GM12864 (cell line): ENCODE measurements around the gene CCL17.
A peak's percentile ranks its signal among the peaks of the same experiment; 100 is the strongest.

Source experiments
- DNase-seq: peaks from one replicate; pipeline ENCODE4 v3.0.0-alpha.2; 2011; ENCODE audit warnings: low read depth
- H3K4me3 ChIP-seq: 2 replicates; pipeline ENCODE4 v1.5.1; 2011; ENCODE audit warnings: mild to moderate bottlenecking, low read depth, low read length, control low read depth
- CTCF ChIP-seq: IDR thresholded peaks from 2 replicates; pipeline ENCODE4 v1.5.1; 2011; ENCODE audit warnings: low read depth, mild to moderate bottlenecking, moderate library complexity, low read length, control low read depth, inconsistent platforms; ENCODE audit errors: missing control alignments

Gene CCL17

DNA sequence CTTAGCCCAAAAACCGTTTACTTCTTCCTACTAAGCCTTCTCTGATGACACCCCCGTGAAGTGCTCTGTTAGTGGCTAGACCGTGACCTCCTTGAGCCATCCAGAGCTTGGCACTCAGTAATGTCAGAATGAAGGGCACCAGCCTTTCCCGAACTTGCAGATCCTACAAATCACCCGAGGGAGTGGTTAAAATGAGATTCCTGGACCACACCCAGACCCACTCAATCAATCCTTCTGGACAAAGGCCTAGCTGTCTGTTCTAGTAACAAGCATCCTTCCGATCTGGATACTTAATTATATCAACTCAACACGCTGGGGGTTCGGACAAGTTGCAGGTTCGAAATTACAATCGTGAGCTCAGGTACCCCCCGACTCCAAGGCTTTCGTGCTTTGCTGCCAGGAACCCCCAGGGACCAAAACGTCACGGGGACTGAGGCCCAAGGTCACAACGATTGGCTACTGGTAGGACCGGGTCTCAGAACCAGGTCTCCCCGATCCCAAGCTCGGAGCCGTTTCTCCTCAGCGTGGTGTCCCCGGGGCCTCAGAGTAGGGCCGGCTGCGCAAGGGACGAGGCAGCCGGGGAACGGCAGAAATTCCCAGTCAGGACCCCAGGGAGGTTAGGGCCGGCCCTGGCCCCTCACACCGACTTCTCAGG is 42.1 kb downstream of the CCL17 start:
- DNase-seq = no peak
- H3K4me3 ChIP-seq = peak overlapping the region; percentile 80
- no peak for TF ChIP-seq CTCF

DNA sequence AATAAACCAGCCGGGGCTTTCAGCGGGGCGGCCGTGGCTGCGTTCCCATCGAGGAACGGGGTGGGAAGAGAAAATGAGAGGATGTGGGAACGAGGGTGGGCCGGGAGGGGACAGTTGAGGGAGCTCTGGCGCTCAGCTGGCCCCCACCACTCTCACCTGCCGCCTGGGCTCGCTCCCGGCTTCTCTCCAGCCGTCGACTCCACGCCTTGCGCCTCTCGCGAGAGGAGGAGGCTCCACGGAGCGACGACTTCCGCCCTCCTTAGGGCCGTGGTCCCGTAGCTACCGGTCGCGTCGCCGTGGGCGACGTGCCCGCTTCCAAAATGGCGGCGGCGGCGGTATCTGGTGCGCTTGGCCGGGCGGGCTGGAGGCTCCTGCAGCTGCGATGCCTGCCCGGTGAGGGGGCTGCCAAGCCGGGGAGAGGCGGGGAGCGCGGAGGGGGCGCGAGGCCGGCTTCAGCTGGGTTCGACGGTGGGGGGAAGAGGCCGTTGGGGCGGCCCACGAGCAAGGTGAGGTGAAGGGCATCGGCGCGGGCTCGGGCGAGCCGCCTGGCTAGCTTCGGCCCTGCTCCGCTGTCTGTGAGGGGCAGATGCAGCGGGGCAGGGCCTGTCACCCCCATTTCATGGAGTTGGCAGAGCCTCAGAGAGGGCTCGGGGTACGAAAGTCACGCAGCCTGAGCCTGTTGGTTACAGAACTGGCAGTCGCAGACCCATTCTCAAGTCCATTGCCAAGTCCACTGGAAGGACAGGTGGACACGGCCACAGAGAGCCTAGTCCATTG is 42.8 kb downstream of the CCL17 start, which contains the start of the genes CIAPIN1 and COQ9:
Gene CIAPIN1 (minus strand): TSS at position 200 of the 777 bp plus-strand sequence. CDS start 6,457 bp downstream, outside the sequence.
Gene COQ9 (plus strand): TSS at position 294 of the 777 bp plus-strand sequence. CDS start 27 bp downstream, at position 321.
- TF ChIP-seq CTCF = no peak
- peak; percentile 78 for DNase-seq
- H3K4me3 ChIP-seq = peak within 1 kb of the TSS; percentile 80

DNA sequence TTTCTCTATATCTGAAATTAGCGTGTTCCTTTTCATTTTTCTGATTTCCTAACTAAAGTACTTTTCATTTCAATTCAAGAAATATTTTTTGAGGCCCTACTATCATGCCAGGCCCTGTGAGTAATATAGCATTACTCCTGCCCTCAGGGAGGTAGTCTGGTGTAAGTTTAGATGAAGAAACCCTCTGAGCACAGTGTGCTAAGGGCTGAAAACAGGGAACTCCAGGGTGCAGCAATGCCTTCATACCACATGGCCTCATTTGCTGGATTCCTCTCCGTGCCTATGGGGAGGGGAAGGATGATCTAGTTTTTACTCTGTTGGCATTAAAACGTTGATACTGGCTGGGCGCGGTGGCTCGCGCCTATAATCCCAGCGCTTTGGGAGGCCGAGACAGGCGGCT is 47.5 kb downstream of the CCL17 start:
- no peak overlapping the region for H3K4me3 ChIP-seq
- no peak for TF ChIP-seq CTCF
- DNase-seq = no peak

- peak; percentile 65 for DNase-seq
- peak; percentile 97 for TF ChIP-seq CTCF
- peak within 1 kb of the TSS; percentile 88 for H3K4me3 ChIP-seq
Observed at GRCh38 chr16:57462209-57462977, 57.8 kb downstream of the CCL17 start, which contains the start of gene POLR2C. TSS of gene POLR2C (plus strand) at chr16:57462679. CDS start at chr16:57462725, 46 bp downstream.

DNA sequence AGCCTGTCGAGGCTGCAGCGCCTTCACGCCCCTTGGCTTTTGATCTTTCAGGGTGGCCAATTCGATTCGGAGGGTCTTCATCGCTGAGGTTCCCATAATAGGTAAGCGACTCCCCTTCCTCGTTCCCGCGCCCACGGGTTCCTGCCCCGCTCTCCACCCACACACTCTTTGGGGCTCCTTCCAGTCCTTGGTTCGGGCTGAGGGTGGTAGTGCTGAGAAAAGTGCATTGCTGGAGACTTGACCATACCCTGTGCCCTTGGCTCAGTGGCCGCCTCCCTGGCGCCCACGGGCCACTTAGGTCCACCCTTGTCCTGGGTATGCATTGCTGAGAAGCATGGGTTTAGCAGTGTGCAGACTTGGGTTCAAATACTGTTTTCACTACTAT is 58.4 kb downstream of the CCL17 start:
- peak overlapping the region; percentile 88 for H3K4me3 ChIP-seq
- TF ChIP-seq CTCF = no peak
- no peak for DNase-seq

DNA sequence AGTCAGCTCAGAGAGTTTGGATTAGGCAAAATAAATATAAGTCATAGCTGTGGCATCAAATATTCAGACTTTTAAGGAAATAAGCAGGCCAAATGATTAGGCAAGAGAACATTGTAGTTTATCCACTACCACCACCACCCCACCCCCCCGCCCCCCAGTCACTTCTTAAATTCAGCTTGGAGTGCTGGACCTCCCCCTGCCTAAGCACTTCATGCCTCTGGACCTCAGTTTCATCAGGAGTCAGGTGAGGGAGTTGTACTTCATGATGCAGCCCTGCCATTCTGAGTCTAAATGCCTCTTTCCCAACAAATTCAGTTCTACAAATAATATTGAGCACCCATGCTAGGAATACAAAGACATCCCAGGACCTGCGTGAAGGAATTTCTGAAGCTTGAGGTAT is 60.0 kb downstream of the CCL17 start:
- no peak for DNase-seq
- no peak overlapping the region for H3K4me3 ChIP-seq
- TF ChIP-seq CTCF = no peak
